Jurkat, Clone E6-1 (cell line): ENCODE results near the gene ERN2. TPM values are rescaled to one million over a fixed set of nuclear protein-coding genes. Genes with fewer than 3 reads are reported as not detected.
"Not testable (repeated sequence)": the region's sequence is repeated elsewhere in the genome, so short reads cannot be mapped to it uniquely, and the experiment has no call there.

Experiments
- DNase-seq: peaks from one replicate; pipeline ENCODE4 v3.0.0-alpha.2; 2011; ENCODE audit warnings: low read depth, low spot score
- H3K4me3 ChIP-seq: 2 replicates; pipeline ENCODE4 v1.5.1; 2011; ENCODE audit warnings: mild to moderate bottlenecking, low read length, control low read depth, moderate library complexity
- polyA plus RNA-seq: library from polyadenylated mRNA; unstranded; fragments of >200 nt; gene quantifications from one replicate; pipeline ENCODE4 v1.2.1, GENCODE V29; 2012; ENCODE audit warnings: missing spikeins; ENCODE audit not compliant: insufficient read length, insufficient read depth

Gene ERN2
- not detected for polyA plus RNA-seq

GRCh38 chr16:23712976-23713375 lies at the start of gene ERN2:
Gene ERN2 (minus strand): TSS chr16:23713222. CDS start chr16:23713187, 35 bp downstream.
- DNase-seq = no peak
- H3K4me3 ChIP-seq = no peak within 1 kb of the TSS

DNA sequence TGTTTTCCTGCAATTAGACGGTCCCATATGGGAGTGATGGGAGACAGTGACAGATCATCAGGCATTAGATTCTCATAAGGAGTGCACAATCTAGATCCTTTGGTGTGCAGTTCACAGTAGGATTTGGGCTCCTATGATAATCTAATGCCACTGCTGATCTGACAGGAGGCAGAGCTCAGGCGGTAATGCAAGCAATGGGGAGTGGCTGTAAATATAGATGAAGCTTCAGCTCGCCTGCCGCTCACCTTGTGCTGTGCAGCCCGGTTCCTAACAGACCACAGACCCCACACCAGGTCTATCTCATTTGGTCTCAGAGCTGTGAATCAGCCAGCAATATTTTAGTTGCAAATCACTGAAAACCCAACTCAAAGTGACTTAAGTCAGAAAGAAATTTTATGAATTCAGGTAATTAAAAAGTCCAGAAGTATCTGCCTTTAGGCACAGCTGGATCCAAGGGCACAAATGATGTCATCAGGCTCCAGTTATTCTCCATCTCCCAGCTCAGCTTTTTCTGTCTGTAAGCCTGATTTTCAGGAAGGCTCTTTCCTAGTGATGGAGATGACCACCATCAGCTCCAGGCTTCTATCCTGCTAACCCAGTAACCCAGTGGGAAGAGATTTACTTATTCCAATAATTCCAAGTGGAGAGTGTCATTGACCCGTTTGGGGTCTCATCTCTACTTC lies 45.1 kb upstream of the ERN2 start:
- no peak overlapping the region for H3K4me3 ChIP-seq
- no peak for DNase-seq

DNA sequence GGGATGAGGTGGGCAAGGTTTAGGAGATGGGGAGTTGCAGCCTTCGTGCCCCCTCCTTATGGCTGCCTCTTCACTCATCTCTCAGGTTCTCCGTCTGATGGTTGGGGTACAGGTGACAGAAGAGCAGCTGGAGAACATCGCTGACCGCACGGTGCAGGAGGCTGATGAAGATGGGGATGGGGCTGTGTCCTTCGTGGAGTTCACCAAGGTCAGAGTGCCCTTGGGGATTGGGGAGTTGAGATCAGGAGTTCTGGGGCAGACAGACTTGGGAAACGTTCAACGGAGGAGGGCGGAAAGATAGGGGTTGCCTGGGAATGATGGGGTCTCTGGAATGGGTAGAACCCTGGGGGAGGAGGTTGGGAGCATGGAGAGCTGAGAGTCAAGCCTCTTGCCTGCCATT lies 44.1 kb upstream of the ERN2 start:
- no peak for DNase-seq
- H3K4me3 ChIP-seq = no peak overlapping the region

- no peak overlapping the region for H3K4me3 ChIP-seq
- DNase-seq = no peak
Measured at GRCh38 chr16:23755484-23755809, 42.4 kb upstream of the ERN2 start.

DNA sequence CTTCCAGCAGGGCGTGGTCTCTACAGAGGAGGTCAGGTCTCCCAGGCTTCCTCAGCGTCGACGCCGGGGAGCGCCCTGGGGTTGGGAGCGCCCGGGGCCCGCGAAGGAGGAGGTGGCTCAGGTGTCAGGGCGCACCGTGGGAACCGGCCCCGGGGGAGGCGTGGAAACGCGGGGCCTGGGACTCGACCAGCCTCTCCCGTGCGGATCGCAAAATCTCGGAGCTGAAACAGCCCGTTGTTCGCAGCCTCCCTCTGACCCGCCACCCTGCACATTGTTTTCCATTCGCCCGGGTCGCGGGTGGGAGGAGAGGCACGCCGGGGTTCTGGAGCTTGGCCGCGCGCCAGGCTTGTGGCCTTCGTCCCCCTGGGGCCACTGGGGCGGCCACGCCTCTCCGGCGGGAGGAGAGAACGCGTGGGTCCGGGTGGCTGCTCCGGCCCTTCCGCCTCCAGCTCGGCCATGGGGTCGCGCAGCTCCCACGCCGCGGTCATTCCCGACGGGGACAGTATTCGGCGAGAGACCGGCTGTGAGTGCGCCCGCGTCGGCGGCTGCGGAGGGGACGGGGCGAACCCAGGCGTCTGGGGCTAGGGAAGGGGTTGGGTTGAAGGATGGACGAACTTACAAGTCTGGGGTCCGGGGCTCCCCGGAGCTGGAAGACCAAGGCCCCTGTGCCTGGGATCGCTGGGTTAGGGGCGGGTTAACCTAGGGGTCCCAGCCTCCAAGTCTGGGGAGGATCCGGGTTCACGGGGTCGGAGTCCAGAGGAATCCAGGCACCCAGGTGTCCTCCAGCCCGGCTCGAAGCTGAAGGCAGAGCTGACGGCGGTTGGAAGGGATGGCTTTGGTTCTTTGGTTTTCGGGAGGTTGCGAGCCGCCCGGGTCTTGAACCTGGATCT lies 41.8 kb upstream of the ERN2 start, which contains the start of gene CHP2:
Gene CHP2 (plus strand): TSS at position 433 of the 890 bp plus-strand sequence. CDS start 24 bp downstream, at position 457.
- no peak within 1 kb of the TSS for H3K4me3 ChIP-seq

DNA sequence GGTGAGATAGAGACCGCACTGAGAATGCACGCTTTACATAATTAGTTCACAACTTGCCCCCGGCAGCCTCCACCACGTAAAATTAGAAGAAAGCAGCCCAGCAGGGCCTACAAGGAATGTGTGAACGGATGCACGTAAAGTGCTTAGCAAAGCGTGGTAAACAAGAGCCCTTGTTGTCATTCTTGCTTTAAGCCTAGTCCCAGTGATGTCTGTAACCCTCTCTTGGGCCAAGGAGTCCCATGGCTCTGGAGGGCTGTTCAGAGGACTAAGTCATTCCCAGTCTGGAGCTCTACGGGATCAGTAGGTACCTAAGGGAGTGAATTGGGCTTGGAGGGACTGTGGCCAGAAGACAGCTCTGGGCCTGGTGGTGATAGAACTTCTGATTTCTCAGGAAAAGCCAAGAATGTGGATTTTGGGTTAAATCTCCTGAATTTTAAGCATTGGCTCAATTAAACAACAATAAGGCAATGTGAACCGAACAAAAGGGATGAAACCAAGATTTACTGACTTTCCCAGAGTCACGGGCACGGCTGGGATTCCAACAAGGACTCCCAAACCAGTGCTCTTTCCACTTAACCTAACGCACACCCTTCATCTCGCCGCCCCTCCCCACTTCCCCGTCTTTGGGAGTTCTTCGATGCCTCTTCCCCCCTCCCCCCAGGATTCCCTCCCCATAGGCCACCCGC lies 41.0 kb upstream of the ERN2 start:
- no peak overlapping the region for H3K4me3 ChIP-seq
- no peak for DNase-seq

More for the DNA sequence above, 41.8 kb upstream of the ERN2 start, which contains the start of gene CHP2:
- DNase-seq = no peak

GRCh38 chr16:23751053-23751452 lies 38.0 kb upstream of the ERN2 start:
- not testable (repeated sequence) for DNase-seq, H3K4me3 ChIP-seq

- DNase-seq = no peak
- H3K4me3 ChIP-seq = no peak overlapping the region
Measured at GRCh38 chr16:23748630-23749029, 35.6 kb upstream of the ERN2 start.

DNA sequence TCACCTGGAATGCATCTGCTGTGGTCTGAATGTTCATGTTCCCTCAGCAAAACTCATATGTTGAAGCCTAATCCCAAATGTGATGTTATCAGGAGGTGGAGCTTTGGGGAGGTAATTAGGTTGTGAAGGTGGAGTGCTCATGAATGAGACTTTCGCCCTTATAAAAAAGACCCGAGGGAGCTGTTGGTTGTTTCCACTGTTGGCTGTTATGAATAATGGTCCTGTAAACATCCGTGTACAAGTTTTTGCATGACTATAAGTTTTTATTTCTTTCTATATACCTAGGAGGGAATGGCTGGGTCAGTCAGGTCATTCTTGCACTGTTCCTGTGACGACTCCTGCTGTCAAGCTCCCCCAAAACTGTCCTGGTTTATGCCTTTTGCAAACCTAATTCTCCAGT lies 32.2 kb upstream of the ERN2 start:
- DNase-seq = no peak

GRCh38 chr16:23742766-23743165 lies 29.7 kb upstream of the ERN2 start:
- no peak for DNase-seq
- no peak overlapping the region for H3K4me3 ChIP-seq

More for the DNA sequence above, 32.2 kb upstream of the ERN2 start:
- H3K4me3 ChIP-seq = no peak overlapping the region

- no peak overlapping the region for H3K4me3 ChIP-seq
- DNase-seq = no peak
Measured at GRCh38 chr16:23741675-23742303, 28.8 kb upstream of the ERN2 start.

DNA sequence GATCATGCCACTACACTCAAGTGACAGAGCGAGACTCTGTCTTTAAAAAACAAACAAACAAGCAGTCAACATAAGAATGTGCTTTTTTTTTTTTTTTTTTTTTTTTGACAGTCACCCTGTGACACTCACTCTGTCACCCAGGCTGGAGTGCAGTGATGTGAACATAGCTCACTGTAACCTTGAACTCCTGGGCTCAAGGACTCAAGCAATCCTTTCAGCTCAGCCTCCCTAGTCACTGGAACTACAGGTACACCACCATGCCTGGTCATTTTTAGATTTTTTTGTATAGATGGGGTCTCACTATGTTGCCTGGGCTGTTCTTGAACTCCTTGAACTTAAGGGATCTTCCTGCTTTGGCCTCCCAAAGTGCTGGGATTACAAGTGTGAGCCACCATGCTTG lies 26.5 kb upstream of the ERN2 start:
- no peak overlapping the region for H3K4me3 ChIP-seq
- DNase-seq = no peak

GRCh38 chr16:23737423-23738028 lies 24.5 kb upstream of the ERN2 start:
- H3K4me3 ChIP-seq, DNase-seq: not testable (repeated sequence)

- no peak overlapping the region for H3K4me3 ChIP-seq
- no peak for DNase-seq
Measured at GRCh38 chr16:23734176-23734893, 21.3 kb upstream of the ERN2 start.

DNA sequence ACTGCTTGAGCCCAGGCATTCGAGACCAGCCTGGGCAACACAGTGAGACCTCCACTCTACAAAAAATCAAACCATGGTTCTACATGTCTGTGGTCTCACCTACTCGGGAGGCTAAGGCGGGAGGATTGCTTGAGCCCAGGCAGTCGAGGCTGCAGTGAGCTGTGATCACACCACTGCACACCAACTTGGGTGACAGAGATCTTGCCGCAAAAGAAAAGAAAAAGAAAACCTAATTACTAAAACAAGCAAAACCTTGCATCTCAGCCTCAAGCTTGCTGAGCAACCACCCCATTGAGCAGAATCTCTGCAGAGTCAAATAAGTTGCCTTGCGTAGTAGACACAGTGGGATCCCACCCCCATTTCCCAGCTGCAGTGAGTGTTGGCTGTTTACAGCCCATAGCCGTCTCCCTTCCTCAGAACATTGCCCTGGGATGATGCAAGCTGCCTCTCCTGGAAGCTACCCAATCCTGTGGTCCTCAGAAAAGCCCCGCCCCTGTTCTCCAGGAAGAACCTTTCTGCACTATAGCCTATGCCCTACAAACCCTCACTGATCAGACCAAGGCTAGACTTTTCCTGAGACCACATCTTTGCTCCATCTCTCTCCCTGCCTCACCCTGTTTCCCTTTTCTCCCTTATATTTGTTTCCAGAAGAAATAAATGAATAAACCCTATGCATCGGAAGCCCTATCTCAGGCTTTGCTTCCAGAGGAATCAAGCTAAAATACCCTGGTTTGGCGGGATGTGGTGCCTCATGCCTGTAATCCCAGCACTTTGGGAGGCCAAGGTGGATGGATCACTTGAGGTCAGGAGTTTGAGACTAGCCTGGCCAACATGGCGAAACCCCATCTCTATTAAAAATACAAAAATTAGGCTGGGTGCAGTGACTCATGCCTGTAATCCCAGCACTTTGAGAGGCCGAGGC lies 16.7 kb upstream of the ERN2 start:
- no peak for DNase-seq
- no peak overlapping the region for H3K4me3 ChIP-seq

DNA sequence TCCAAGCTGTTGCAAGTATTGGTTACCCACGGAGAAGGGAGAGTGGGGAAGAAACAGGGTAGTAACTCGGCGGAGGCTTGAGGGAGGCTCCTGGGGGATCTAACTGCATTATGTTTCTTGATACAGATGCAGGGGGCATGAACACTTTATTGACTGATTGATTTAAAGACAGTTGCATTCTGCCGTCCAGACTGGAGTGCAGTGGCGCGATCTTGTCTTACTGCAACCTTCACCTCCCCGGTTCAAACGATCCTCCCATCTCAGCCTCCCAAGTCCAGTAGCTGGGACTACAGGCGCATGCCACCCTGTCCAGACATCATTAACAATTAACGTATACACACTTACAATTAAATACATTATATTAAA lies 15.1 kb upstream of the ERN2 start:
- no peak for DNase-seq
- no peak overlapping the region for H3K4me3 ChIP-seq

DNA sequence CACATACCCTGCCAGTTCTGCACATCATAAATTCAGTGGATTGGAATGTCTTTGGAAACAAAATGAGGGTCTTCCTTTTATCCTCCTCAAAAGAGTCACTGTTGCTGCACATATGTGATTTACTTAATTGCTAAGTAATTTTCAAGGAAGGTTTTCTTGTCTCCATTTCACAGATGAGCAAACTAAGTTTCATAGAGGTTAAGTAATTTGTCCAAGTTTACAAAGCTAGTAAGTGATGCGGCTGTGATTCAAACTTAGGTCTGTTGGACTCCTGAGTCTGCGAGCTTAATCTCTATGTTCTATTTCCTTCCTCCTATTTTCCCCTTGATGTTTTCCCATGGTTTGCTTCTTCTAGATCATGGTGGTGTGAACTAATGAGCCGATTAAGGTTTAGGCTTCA lies 13.7 kb upstream of the ERN2 start:
- no peak for DNase-seq
- no peak overlapping the region for H3K4me3 ChIP-seq

DNA sequence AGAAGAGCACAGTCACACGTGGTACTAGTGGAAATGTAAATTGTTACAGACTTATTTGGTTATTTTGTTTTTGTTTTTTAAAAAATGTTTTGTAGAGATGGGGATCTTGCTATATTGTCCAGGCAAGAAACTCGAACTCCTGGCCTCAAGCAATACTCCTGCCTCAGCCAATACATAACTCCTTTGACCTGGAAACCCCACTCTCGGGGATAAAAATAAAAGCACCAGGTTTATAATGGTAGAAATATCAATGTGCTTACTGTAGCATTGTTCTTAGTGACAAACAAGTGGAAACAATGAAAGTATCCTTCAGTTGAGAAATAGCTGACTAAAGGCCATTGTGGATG lies 11.7 kb upstream of the ERN2 start:
- DNase-seq = no peak
- no peak overlapping the region for H3K4me3 ChIP-seq
